Endothelial cell of umbilical vein (primary cell): ENCODE measurements around the gene RPA1. TPM values are rescaled to one million over a fixed set of nuclear protein-coding genes. Genes with fewer than 3 reads are reported as not detected.

Source experiments
- BruUV-seq: library from RNA; stranded (reverse); fragments of 400-500 nt; replicated peaks from 2 replicates; lab custom pipeline; 2021; lab: Mats Ljungman, UMichigan
- CTCF ChIA-PET: fragments of 300-600, 350-600 bp; sonication (Branson Sonifier 250); formaldehyde crosslinking; loops from one replicate; lab custom pipeline; 2021; ENCODE audit warnings: antibody characterized with exemption, inconsistent platforms; lab: Charles Lee
- POLR2A ChIA-PET: fragments of 300-600, 350-600 bp; sonication (Branson Sonifier 250); formaldehyde crosslinking; loops from one replicate; lab custom pipeline; 2021; ENCODE audit warnings: antibody characterized with exemption, inconsistent platforms; lab: Charles Lee
- DNase-seq: peaks from one replicate; pipeline ENCODE4 v3.0.0-alpha.2; 2011; ENCODE audit warnings: low read depth, low spot score
- FAIRE-seq: peaks from 2 replicates; lab custom pipeline; 2011; peaks lifted over from hg19 to GRCh38; lab: Jason Lieb, UNC
- H2AFZ ChIP-seq: 2 replicates; pipeline ENCODE4 v1.6.0; 2012; ENCODE audit warnings: low read depth, low read length, control low read depth, inconsistent platforms
- H3K27ac ChIP-seq: 2 replicates; pipeline ENCODE4 v1.5.1; 2011; ENCODE audit warnings: low read depth, mild to moderate bottlenecking, control low read depth, low read length, moderate library complexity; ENCODE audit not compliant: insufficient read depth
- H3K27me3 ChIP-seq, 2 experiments: 2 replicates each; pipeline versions ENCODE4 v1.6.0 to v1.6.1; 2011; ENCODE audit warnings: low read length in 2 of 2, mixed read lengths in 1 of 2; ENCODE audit not compliant: control insufficient read depth in 2 of 2, insufficient read depth in 2 of 2
- H3K36me3 ChIP-seq, 2 experiments: 2 replicates in 1 of 2; 3 replicates in 1 of 2; pipeline ENCODE4 v1.5.1; 2011; ENCODE audit warnings: low read length in 2 of 2, mild to moderate bottlenecking in 1 of 2, moderate library complexity in 1 of 2; ENCODE audit not compliant: control insufficient read depth in 2 of 2, insufficient read depth in 2 of 2; ENCODE audit errors: extremely low read depth in 1 of 2
- H3K4me1 ChIP-seq: 3 replicates; pipeline ENCODE4 v1.5.1; 2011; ENCODE audit warnings: mild to moderate bottlenecking, low read length; ENCODE audit not compliant: control insufficient read depth, insufficient read depth; ENCODE audit errors: extremely low read depth
- H3K4me2 ChIP-seq: 2 replicates; pipeline ENCODE4 v1.6.1; 2011; ENCODE audit warnings: low read length, control low read depth, mixed read lengths; ENCODE audit not compliant: insufficient read depth
- H3K4me3 ChIP-seq, 3 experiments: fragments of 200-600 bp in 1 of 3; sonication (generic), shearing (Covaris generic) in 1 of 3; replicated peaks in 1 of 3; 2 replicates each; pipeline ENCODE4 v1.5.1; 2011 to 2016; ENCODE audit warnings: control low read depth in 3 of 3, low read length in 3 of 3, mild to moderate bottlenecking in 2 of 3, inconsistent platforms in 1 of 3, low read depth in 1 of 3, moderate library complexity in 1 of 3; ENCODE audit not compliant: insufficient read depth in 1 of 3
- H3K79me2 ChIP-seq: 2 replicates; pipeline ENCODE4 v1.6.0; 2012; ENCODE audit warnings: low read length, inconsistent platforms; ENCODE audit not compliant: control insufficient read depth, insufficient read depth
- H3K9ac ChIP-seq: replicated peaks from 2 replicates; pipeline ENCODE3; 2011; ENCODE audit warnings: low read length, control low read depth; ENCODE audit not compliant: insufficient read depth; ENCODE audit errors: extremely low read depth
- H3K9me1 ChIP-seq: replicated peaks from 3 replicates; pipeline ENCODE4 v1.6.0; 2011; ENCODE audit warnings: mild to moderate bottlenecking, low read length; ENCODE audit not compliant: control insufficient read depth, insufficient read depth; ENCODE audit errors: extremely low read depth
- H3K9me3 ChIP-seq: replicated peaks from 2 replicates; pipeline ENCODE4 v1.5.1; 2012; ENCODE audit warnings: low read length, inconsistent platforms; ENCODE audit not compliant: control insufficient read depth, insufficient read depth
- H4K20me1 ChIP-seq: replicated peaks from 2 replicates; pipeline ENCODE3; 2011; ENCODE audit warnings: mild to moderate bottlenecking, low read length; ENCODE audit not compliant: control insufficient read depth, insufficient read depth; ENCODE audit errors: extremely low read depth
- CTCF ChIP-seq, 2 donors: IDR thresholded peaks; 1 replicate in 1 of 2; 2 replicates in 1 of 2; pipeline ENCODE4 v1.5.1; 2011; ENCODE audit warnings: low read length in 2 of 2, mild to moderate bottlenecking in 2 of 2, moderate library complexity in 2 of 2, control low read depth in 1 of 2, inconsistent platforms in 1 of 2, low read depth in 1 of 2; ENCODE audit not compliant: insufficient read depth in 1 of 2; ENCODE audit errors: extremely low read depth in 1 of 2
- EZH2 ChIP-seq: IDR thresholded peaks from 2 replicates; pipeline ENCODE4 v1.6.1; 2012; ENCODE audit warnings: borderline replicate concordance, low read depth, mild to moderate bottlenecking, moderate library complexity, low read length, inconsistent platforms; ENCODE audit not compliant: severe bottlenecking
- FOS ChIP-seq: IDR thresholded peaks from 2 replicates; pipeline ENCODE4 v1.6.1; 2011; ENCODE audit warnings: mild to moderate bottlenecking, low read length, moderate library complexity, borderline replicate concordance; ENCODE audit not compliant: insufficient read depth
- GATA2 ChIP-seq: IDR thresholded peaks from 2 replicates; pipeline ENCODE4 v1.7.0; 2011; ENCODE audit warnings: low read depth, mild to moderate bottlenecking, moderate library complexity, mixed read lengths, low read length; ENCODE audit not compliant: insufficient read length, insufficient read depth
- JUN ChIP-seq: IDR thresholded peaks from 2 replicates; pipeline ENCODE4 v1.6.1; 2011; ENCODE audit warnings: borderline replicate concordance, low read depth; ENCODE audit not compliant: insufficient read length, insufficient read depth
- MAX ChIP-seq: IDR thresholded peaks from 2 replicates; pipeline ENCODE4 v1.6.1; 2011; ENCODE audit not compliant: insufficient read depth, insufficient read length
- MYC ChIP-seq: IDR thresholded peaks from one replicate; pipeline ENCODE4 v1.6.1; 2011; ENCODE audit warnings: mild to moderate bottlenecking, low read depth, low read length
- POLR2A ChIP-seq: IDR thresholded peaks from 2 replicates; pipeline ENCODE4 v1.6.1; 2012; ENCODE audit warnings: low read depth, mild to moderate bottlenecking, control low read depth, low read length
- POLR2AphosphoS5 ChIP-seq: IDR thresholded peaks from 2 replicates; pipeline ENCODE4 v1.6.1; 2012; ENCODE audit warnings: low read depth, mild to moderate bottlenecking, control low read depth, low read length, moderate library complexity; ENCODE audit not compliant: insufficient read depth
- dilution Hi-C: fragments of 300-500 bp; cut with MboI; formaldehyde crosslinking; loops from one replicate; pipeline ENCODE4 v1.15.0; 2019; ENCODE audit warnings: low sequenced_read_pairs; ENCODE audit not compliant: extremely low pct_ligation_motif_present
- intact Hi-C: fragments of 100-400 bp; cut with micrococcal nuclease; formaldehyde crosslinking; loops from one replicate; pipeline ENCODE4 v1.10.0; 2022
- polyA plus RNA-seq, 4 experiments: library from polyadenylated mRNA; depleted of rRNA in 3 of 4; stranded (reverse) in 3 of 4; unstranded in 1 of 4; fragments of >200 nt; gene quantifications; 2 replicates each; pipeline versions ENCODE4 v1.2.1 to v1.2.3, GENCODE V29; 2011 to 2012; ENCODE audit warnings: missing spikeins in 1 of 4
- total RNA-seq: library from RNA; stranded (reverse); gene quantifications from 2 replicates; pipeline ENCODE4 v1.2.3, GENCODE V29; 2021

Gene RPA1
- total and polyA plus RNA-seq, 2 donors (not counting 3 experiments of a cell fraction or from before 2014, with no cell fraction given), result 50.5 to 123 TPM

DNA sequence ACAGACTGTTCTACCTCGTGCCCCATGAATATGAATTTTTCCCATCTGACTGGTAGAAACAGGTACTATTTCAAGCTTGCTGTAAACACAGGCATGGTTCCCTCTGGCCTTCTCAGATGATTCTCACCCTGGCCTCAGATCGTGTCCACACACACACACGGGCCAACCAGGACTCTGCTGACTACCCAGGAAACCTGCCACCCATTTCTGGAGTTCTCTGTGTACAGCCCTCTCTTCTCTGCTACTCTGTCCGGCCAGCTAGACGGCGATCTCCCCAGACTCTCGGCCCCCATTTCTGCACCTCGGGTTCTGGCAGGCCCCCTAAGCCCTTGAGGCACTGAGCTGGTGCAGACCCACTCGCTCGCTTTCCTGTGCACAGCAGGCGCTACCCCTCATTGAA is 31.2 kb downstream of the RPA1 start:
- dilution Hi-C loops (no loop called here), intact Hi-C loops (no loop called here)
- H4K20me1 ChIP-seq, result no peaks in the 10 kb centered on the region
- no peak for FAIRE-seq
- no peak for DNase-seq
- H3K79me2 ChIP-seq, result no peaks in the 10 kb centered on the region
- H3K9me1 ChIP-seq, result no peaks in the 10 kb centered on the region
- no peak for TF ChIP-seq FOS
- H3K4me2 ChIP-seq, result no peak overlapping the region
- peaks cover 5% of the 10 kb centered on the region for H3K4me1 ChIP-seq
- H3K36me3 ChIP-seq, result peaks cover 0 to 2% of the 10 kb centered on the region in 2 experiments
- ChIA-PET CTCF (no interaction called here), POLR2A (no interaction called here)
- no peak overlapping the region for H3K4me3 ChIP-seq
- BruUV-seq, result no TSS peak
- H3K27ac ChIP-seq, result no peak overlapping the region
- H3K9ac ChIP-seq, result no peak overlapping the region
- H2AFZ ChIP-seq, result no peak overlapping the region
- H3K27me3 ChIP-seq, result no peaks in the 10 kb centered on the region
- H3K9me3 ChIP-seq, result no peaks in the 10 kb centered on the region

- Histone ChIP-seq H3K4me3 (no peak overlapping the region), H3K4me2 (no peak overlapping the region), H3K9me3 (no peaks in the 10 kb centered on the region), H3K79me2 (no peaks in the 10 kb centered on the region), H3K27me3 (no peaks in the 10 kb centered on the region), H4K20me1 (no peaks in the 10 kb centered on the region), H3K9ac (no peak overlapping the region), H3K27ac (no peak overlapping the region), H3K36me3 (peaks cover 0 to 2% of the 10 kb centered on the region in 2 experiments), H2AFZ (no peak overlapping the region), H3K9me1 (no peaks in the 10 kb centered on the region), H3K4me1 (peaks cover 5% of the 10 kb centered on the region)
- POLR2A ChIA-PET, result no interaction called here
- dilution Hi-C loops (no loop called here), intact Hi-C loops (no loop called here)
- TF ChIP-seq POLR2A (no peak), POLR2AphosphoS5 (no peak), JUN (no peak), GATA2 (no peak), EZH2 (no peak), MYC (no peak), FOS (no peak), MAX (no peak), CTCF (IDR thresholded peaks at IDR 0.05; ENCODE audit: extremely low read depth in 1 of 2, insufficient read depth in 1 of 2, low read depth in 1 of 2, low read length in 2 of 2) (no peak)
- FAIRE-seq (no peak), DNase-seq (no peak)
- BruUV-seq, result no TSS peak
- CTCF ChIA-PET, result interaction anchor here (1.5 to 4.6 kb wide), 2 partner anchors 140 to 192 kb away, joined by 4 to 53 read pairs; no protein-coding TSS in a partner anchor
Measured at GRCh38 chr17:1861391-1862010, 31.7 kb downstream of the RPA1 start.
